H1 (cell line): Measurements from ENCODE around the gene RPS6KA2. TPM values are rescaled to one million over a fixed set of nuclear protein-coding genes. Genes with fewer than 3 reads are reported as not detected.

ENCODE experiments used
- BRCA1 ChIP-seq: IDR thresholded peaks from 2 replicates; pipeline ENCODE4 v1.6.1; 2012; ENCODE audit warnings: low read depth, low read length, improper control_type of control experiment
- EGR1 ChIP-seq: IDR thresholded peaks from 2 replicates; pipeline ENCODE4 v1.6.1; 2011; ENCODE audit warnings: low read depth, low read length, borderline replicate concordance
- GABPA ChIP-seq: IDR thresholded peaks from 2 replicates; pipeline ENCODE4 v1.6.1; 2011; ENCODE audit warnings: mild to moderate bottlenecking, low read length, moderate library complexity, borderline replicate concordance; ENCODE audit not compliant: insufficient read depth
- JUN ChIP-seq: IDR thresholded peaks from 2 replicates; pipeline ENCODE4 v1.6.1; 2011; ENCODE audit warnings: low read depth, mild to moderate bottlenecking, improper control_type of control experiment, low read length
- PHF8 ChIP-seq: fragments of 200-600 bp; sonication (generic); conservative IDR thresholded peaks from 2 replicates; pipeline ENCODE4 v1.7.1; 2012; ENCODE audit warnings: low read depth, mild to moderate bottlenecking, inconsistent platforms, low read length, moderate library complexity
- POU5F1 ChIP-seq: IDR thresholded peaks from 2 replicates; pipeline ENCODE4 v1.6.1; 2011; ENCODE audit warnings: low read depth, mild to moderate bottlenecking, low read length, moderate library complexity
- RNF2 ChIP-seq: fragments of 200-900, 300-1000 bp; sonication (generic); IDR thresholded peaks from 2 replicates; pipeline ENCODE4 v1.7.1; 2016; ENCODE audit warnings: borderline replicate concordance, low read depth, mild to moderate bottlenecking, antibody characterized with exemption, low read length; ENCODE audit not compliant: poor library complexity, severe bottlenecking; ENCODE audit errors: missing control alignments
- SP2 ChIP-seq: IDR thresholded peaks from 2 replicates; pipeline ENCODE4 v1.6.1; 2012; ENCODE audit warnings: mild to moderate bottlenecking, low read length, inconsistent platforms
- TBP ChIP-seq: IDR thresholded peaks from 2 replicates; pipeline ENCODE4 v1.6.1; 2011; ENCODE audit warnings: low read depth, low read length, improper control_type of control experiment
- polyA plus RNA-seq, 7 experiments: library from polyadenylated mRNA; depleted of rRNA in 3 of 7; stranded (reverse) in 5 of 7; unstranded in 2 of 7; fragments of >200 nt in 5 of 7; fragments of 200-250 nt in 2 of 7; gene quantifications; 1 replicate in 5 of 7; 2 replicates in 1 of 7; 4 replicates in 1 of 7; pipeline versions ENCODE4 v1.2.1 to v1.2.3, GENCODE V29; 2011 to 2013; ENCODE audit warnings: missing spikeins in 2 of 7, mixed read lengths in 2 of 7
- total RNA-seq: library from RNA; stranded (reverse); fragmentation: NEBNext Ultra II Directional; extraction: Animal tissue kit (Norgen Biotek cat#: 25700); gene quantifications from 2 replicates; pipeline ENCODE4 v1.2.1, GENCODE V29; 2021

Gene RPS6KA2
- total and polyA plus RNA-seq, 2 of the 8 experiments (the other 6 are each of a cell fraction or from before 2014, with no cell fraction given), result 8.8 to 25.7 TPM

- TF ChIP-seq EGR1 (no peak), BRCA1 (no peak), POU5F1 (no peak), RNF2 (no peak), PHF8 (no peak), JUN (no peak), GABPA (no peak), SP2 (no peak), TBP (no peak)
These were observed 72.7 kb downstream of the RPS6KA2 start (continued) for GRCh38 chr6:166554316-166554715.
